Astrocyte of the cerebellum (primary cell): ENCODE data around the gene ZNF512B.

Experiments used
- DNase-seq: peaks from one replicate; pipeline ENCODE4 v3.0.0-alpha.2; 2011; ENCODE audit warnings: low read depth
- H3K4me3 ChIP-seq: 2 replicates; pipeline ENCODE4 v1.5.1; 2011; ENCODE audit warnings: mild to moderate bottlenecking, low read depth, low read length, moderate library complexity
- in situ Hi-C: cut with HindIII; loops from 2 replicates; pipeline ENCODE4 v1.10.0; 2017; ENCODE audit warnings: low sequenced_read_pairs
- TF ChIP-seq, protein P1 (sequence below): IDR thresholded peaks from 2 replicates; pipeline ENCODE4 v1.5.1; 2012; ENCODE audit warnings: low read length, low read depth, moderate library complexity, mild to moderate bottlenecking; ENCODE audit errors: missing control alignments

ZNF512B gene

DNA sequence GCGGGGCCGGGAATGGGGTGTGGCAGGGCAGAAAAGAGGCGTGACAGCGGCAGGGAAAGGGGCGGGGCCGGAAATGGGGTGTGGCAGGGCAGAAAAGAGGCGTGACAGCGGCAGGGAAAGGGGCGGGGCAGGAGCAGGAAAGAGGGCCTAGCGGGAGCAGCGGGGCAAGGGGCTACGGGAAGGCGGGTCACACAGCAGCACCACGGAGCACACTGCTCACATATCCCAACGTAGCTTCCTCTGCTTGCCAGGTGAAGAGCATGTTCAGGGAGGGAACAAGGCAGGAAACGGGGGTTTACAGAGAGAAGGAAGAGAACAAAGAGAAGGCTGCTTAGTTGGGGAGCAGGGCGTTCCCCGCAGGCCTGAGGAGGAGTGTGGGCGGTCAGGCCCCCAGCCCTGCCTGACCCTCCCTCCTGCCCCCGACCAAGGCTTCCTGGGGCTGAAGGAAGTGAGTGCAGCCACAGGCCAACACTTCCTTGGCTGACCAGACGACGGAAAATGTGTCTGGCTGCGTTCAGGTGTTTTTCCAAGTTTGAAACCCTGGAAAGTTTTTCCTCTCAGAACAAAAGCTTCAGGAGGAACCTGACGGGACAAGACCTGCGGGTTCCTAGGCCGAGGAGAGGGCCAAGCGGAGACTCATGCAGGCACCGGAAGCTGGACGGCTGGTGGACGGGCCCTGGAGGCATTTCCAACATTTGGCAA lies 27.3 kb downstream of the ZNF512B start:
- in situ Hi-C loops = no loop called here
- no peak overlapping the region for H3K4me3 ChIP-seq
- TF ChIP-seq, protein P1, sequence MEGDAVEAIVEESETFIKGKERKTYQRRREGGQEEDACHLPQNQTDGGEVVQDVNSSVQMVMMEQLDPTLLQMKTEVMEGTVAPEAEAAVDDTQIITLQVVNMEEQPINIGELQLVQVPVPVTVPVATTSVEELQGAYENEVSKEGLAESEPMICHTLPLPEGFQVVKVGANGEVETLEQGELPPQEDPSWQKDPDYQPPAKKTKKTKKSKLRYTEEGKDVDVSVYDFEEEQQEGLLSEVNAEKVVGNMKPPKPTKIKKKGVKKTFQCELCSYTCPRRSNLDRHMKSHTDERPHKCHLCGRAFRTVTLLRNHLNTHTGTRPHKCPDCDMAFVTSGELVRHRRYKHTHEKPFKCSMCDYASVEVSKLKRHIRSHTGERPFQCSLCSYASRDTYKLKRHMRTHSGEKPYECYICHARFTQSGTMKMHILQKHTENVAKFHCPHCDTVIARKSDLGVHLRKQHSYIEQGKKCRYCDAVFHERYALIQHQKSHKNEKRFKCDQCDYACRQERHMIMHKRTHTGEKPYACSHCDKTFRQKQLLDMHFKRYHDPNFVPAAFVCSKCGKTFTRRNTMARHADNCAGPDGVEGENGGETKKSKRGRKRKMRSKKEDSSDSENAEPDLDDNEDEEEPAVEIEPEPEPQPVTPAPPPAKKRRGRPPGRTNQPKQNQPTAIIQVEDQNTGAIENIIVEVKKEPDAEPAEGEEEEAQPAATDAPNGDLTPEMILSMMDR = no peak
- no peak for DNase-seq

DNA sequence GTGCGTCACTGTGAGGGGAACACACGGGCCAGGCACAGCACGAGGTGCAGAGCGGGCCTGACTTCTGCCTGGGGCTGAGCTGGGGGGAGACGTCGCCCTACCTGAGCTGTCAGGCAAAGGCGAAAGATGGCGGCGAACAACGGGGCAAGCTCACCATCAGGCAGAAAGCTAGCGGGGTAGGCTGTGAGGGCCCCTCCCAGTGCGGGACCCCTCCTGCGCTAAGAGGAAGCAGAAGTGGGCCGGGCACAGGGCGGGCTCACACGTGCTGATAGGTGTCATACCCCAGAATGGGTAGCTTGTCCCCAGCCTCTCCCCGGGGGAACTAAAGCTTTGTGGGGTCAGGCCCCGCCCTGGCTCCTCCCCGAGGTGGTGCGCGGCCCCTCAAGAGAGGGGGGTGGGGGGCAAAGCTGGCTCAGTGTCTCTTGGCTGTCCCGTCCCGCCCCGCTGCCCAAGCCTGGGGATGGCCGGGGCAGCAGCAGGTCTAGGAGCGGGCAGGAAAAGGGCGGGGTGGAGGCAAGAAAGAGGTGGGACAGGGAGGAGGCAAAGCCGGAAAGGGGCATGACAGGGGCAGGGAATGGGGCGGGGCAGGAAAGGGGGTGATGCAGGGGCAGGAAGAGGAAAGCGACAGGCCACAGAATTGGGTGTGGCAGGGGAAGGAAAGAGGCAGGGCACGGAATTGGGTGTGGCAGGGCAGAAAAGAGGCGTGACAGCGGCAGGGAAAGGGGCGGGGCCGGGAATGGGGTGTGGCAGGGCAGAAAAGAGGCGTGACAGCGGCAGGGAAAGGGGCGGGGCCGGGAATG lies 28.2 kb downstream of the ZNF512B start:
- in situ Hi-C loops = no loop called here
- no peak overlapping the region for H3K4me3 ChIP-seq
- no peak for DNase-seq
- TF ChIP-seq, protein P1 = no peak

DNA sequence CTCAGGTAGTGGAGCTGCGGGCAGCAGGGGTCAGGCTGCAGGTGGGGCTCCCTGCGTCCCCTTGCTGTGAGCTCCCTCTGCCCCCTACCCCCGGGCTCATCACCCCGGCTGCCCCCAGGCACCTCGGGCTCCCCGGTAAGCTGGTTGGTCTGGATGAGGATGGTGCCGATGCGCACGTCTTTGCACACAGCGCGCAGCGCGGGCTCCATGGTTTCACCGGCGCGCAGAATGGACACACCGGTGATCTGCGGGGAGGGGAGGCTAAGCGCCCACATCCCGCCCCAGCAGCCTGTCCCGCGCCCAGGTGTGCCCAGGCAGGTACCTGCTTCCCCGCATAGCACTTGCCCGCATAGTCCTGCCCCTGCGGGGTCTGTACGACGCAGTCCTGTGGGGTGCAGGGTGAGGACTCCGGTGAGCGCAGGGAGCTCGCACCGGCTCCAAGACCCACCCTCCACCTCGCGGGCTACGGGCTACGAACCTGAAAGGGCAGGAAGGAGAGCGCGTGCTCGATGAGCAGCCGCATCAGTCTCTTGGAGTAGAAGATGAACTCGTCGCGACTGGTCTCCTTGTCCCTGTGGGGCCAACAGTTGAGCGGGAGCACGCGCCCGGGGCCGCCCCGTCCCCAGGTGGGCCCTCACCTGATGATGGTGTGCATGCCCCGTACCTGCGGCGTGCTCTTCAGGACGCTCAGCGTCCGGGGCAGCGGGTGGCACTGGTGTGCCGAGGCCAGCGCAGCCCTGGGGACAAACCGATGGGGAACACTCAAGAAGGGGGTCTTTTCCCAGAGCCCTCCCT lies 29.1 kb downstream of the ZNF512B start:
- in situ Hi-C loops = no loop called here
- no peak overlapping the region for H3K4me3 ChIP-seq
- no peak for DNase-seq
- TF ChIP-seq, protein P1 = no peak

DNA sequence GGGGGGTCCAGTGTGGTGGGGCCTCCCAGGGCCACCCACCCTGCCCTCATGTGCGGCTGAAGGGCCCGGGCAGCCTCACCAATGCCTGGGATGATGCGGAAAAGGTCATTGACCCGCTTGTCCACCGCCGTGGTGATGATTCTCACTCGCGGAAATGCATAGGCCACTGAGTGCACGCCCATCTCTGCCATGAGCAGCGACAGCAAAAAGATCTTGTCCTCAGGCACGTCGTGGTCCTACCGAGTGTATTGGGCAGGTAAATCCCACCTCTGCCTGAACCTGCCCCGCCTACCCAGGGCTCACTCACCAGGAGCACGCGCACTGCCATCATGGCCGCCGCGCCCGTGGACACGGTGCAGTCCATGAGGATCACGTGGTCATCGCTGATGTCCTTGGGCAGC lies 29.7 kb downstream of the ZNF512B start:
- TF ChIP-seq, protein P1 = no peak
- in situ Hi-C loops = no loop called here
- no peak for DNase-seq
- no peak overlapping the region for H3K4me3 ChIP-seq

DNA sequence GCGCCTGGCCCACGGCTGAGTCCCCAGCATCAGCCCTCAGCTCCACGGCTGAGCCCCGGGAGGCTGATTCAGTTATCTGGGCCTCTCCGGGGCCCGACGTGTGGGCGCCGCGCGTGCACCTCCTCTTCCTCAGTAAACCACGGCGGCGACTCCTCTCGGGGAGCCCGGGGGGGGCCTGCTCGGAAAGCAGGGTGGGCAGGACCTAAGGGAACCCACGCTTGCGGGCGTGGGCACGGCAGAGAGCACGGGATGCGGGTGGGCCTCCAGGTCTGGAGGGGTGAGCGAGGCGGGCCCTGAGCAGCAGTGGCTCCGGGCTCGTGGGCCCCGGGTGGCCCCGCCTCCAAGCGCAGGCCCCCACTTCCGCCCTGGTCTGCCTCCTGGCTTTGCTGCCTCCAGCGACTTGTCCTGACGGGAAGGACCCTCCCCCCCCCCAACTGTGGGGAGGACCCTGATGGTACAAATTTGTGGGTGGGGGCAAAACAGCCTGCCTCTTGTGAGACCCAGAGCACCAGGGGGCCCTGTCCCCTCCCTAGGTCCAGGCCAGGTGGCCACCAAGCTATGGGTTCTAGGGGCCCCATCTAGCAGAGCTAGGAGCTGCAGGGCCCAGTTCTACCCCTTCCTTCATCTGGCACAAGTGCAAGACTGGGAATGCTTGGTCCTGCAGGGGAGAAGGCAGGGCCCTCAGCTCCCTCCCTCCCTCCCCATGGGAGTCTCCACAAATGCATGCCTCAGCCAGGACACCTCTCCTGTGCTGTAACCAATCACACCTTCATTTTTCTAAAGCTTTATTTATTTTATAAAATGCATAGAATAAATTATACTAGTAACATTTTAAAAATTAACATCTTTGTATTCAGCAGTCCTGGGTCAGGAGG lies 30.4 kb downstream of the ZNF512B start:
- in situ Hi-C loops = no loop called here
- TF ChIP-seq, protein P1 = no peak
- H3K4me3 ChIP-seq = no peak overlapping the region
- DNase-seq = no peak
